GM18868 (cell line): Measurements from ENCODE around the gene GLRX.
"Not testable (repeated sequence)": the region's sequence is repeated elsewhere in the genome, so short reads cannot be mapped to it uniquely, and the experiment has no call there.

Source experiments
- ATAC-seq: cut with Tn5 transposase; IDR thresholded peaks from one replicate; pipeline ENCODE4 v1.9.1; 2021; ENCODE audit warnings: mild to moderate bottlenecking, moderate library complexity; ENCODE audit not compliant: unreplicated experiment

The GLRX gene

DNA sequence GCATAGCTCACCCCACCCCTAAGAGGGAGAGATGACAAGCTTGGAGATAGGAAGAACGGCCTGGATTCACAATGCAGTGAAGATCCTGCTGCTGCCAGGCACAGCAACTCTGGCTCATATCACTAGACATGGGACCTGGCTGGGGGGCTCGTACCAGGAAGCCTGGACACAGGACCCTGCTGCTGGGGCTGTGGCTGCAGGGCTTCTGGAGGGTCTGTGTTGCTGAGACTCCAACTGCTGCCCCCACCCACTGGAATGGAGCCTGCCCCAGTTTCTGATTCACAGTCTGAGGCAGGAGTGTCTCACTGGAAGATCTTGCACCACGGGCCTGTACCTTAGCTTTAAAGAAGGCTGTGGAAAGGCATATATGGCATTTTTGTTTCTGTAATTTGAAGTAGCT, 31.0 kb upstream of the GLRX start:
- no peak for ATAC-seq

GRCh38 chr5:95852567-95852966, 30.0 kb upstream of the GLRX start:
- ATAC-seq: no peak

GRCh38 chr5:95851141-95851540, 28.6 kb upstream of the GLRX start:
- not testable (repeated sequence) for ATAC-seq

DNA sequence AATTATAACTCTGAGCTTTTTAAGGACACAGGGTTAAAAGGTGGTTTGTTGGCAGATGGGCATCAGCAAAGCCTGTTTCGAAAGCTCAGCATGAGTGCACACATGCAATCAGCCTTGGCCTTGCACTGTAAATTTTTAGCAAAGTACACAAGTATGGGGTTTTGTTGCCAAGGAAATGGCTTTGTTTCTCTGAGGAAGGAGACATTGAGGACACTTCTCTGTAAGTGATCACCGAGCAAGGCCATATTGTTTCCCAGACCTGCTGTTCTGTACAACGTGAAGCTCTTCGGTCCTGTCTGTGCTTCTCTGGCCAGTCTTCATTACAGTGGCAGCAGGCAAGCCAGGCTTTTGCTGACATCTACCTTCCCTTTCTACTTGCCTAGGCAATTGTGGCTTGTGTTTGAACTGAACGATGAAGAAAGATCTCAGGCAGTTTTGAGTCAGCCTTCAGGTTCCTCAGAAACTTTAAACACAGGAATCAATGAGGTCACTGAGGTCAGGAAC, 27.9 kb upstream of the GLRX start:
- no peak for ATAC-seq

- ATAC-seq: no peak
These were observed 26.2 kb upstream of the GLRX start for GRCh38 chr5:95848701-95849100.

- ATAC-seq: no peak
These were observed 24.7 kb upstream of the GLRX start for GRCh38 chr5:95847261-95847592.

DNA sequence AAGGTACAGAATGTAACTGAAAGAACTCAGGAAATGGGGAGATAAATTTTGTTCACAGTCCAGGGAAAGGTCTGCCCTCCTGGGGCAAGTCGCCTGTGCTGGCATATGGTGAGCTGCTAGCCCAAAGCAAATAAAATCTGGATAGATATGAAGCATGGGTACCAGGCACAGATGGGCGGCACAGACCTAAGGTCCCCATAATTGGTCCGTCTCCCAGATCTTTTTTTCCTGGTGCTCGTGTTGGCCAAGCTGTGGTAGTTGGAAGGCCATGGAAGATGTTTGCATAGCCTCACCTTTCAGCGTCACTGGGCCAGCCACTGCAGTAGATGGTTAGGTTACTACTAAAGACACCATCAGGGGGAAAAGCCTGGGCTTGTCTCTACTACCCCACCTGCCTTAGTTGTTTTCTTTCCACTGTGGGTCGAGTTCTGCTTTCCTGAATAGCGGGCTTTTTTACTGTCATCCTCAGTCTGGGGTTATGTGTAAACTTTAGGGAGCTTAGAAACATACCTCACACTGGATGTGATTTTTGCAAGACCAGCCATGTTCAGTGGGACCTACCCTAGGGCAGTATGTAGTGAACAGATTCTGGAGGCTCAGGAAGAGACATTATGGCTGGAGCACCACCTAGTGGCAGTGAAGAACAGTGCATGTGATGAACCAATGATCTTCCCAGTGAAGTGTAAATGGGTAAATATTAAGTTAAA, 24.2 kb upstream of the GLRX start:
- peak; percentile 66 for ATAC-seq

- no peak for ATAC-seq
These were observed 22.9 kb upstream of the GLRX start for GRCh38 chr5:95845391-95845790.

GRCh38 chr5:95843733-95844223, 21.3 kb upstream of the GLRX start:
- no peak for ATAC-seq

- peak; percentile 93 for ATAC-seq
These were observed 20.5 kb upstream of the GLRX start for GRCh38 chr5:95842854-95843544.

DNA sequence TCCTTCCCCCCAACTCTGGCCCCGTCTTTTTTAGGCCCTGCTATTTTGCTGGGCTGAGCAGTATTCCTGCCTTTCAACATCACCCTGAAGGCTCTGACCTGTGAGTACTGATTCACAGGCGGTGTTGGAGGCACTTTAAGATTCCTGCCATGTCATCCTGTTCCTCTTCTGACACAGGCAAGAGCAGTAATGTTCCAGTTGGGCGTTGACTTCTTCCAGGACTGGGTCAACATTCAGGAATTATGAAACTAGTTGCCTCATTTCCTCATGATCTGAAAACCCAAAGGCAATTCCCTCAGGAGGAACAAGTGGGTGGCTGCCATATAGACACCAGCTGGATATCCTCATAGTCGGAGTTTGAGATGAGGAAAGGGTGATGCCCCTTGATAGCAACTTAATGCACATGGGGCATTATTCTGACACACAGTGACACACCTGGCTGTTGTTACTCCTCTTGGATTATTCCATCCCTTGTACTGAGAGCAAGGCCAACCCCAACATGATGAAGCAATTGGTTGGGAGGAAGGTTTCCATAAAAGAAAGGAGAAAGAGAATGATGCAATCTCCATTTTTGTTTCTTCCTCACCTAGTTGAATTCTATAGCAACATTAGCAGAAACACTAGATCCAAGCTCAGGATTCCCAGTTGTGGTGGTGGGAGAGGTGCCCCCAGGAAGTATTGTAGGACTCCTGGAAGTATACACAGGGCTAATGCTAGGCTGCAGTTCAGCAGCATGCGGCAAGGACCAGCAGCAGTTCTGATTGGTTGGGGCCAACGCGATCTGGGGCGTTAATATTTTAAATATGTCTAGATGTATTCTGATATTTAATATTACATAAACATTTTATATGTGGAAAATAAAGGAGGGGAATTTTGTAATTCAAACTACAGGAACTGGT, 19.6 kb upstream of the GLRX start:
- no peak for ATAC-seq

DNA sequence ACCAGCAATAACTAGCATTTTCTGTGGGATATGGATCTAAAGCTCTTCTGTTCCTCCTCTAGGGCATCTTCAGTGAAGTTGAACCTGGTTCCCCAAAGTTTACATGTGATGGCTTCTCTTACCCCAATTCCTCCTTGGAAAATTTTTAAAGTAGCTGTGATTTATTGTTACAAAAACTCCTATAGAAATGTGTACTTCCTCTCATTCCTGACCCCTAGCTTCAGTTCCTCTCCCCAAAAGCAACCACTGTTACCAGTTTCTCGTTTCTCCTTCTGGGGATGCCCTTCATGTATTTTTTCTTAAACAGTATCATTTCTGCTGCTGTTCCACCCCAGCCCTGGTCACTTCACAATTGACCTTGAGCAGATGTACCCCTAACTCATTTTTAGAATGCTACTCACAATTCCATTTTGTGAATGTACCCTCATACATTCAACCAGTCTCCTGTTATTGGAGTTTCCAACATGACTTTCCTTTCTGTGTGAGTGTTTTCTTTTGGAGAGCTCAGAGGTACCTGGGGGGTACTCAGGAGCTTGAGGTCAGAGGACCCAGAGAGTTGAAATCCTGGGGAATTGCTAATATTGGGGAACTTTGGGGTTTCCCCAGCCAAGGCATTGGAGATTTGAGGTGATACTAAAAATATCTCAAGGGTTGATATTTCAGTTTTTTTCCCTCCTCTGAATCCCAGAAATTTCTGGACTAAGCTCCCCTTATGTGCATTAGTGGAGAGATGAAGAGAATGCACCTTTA, 18.6 kb upstream of the GLRX start:
- no peak for ATAC-seq

- no peak for ATAC-seq
These were observed 17.1 kb upstream of the GLRX start for GRCh38 chr5:95839658-95840057.

GRCh38 chr5:95838556-95838955, 16.0 kb upstream of the GLRX start:
- no peak for ATAC-seq

- ATAC-seq: no peak
These were observed 15.5 kb upstream of the GLRX start for GRCh38 chr5:95838001-95838520.

DNA sequence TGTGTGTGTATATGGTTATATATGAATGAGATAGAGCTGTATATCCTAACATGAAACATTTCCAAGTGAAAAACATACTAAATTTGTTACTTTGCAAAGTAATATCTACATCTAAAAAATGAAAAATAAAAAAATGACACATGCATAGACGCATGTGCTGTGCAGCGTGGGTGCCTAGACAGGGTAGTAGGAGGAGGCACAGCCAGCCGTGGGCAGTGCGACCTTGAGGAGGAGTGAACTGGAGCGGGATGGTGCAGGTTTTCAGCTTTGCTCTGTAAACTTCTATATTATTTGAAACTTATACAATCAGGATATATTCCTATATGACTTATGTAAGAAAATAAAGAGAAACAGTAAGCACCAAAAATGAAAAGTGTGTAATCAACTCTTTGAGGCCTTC, 15.0 kb upstream of the GLRX start:
- no peak for ATAC-seq

DNA sequence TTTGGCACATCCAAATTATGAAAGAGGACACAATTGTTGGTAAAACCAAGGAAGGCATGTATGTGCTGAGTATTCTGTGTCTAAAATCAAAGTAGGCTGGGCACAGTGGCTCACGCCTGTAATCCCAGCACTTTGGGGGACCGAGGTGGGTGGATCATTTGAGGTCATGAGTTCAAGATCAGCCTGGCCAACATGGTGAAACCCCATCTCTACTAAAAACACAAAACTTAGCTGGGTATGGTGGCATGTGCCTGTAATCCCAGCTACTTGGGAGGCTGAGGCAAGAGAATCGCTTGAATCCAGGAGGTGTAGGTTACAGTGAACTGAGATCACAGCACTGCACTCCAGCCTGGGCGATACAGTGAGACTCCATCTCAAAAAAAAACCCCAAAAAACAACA, 14.4 kb upstream of the GLRX start:
- not testable (repeated sequence) for ATAC-seq

GRCh38 chr5:95836544-95836943, 14.0 kb upstream of the GLRX start:
- no peak for ATAC-seq

GRCh38 chr5:95835682-95836385, 13.3 kb upstream of the GLRX start:
- no peak for ATAC-seq

DNA sequence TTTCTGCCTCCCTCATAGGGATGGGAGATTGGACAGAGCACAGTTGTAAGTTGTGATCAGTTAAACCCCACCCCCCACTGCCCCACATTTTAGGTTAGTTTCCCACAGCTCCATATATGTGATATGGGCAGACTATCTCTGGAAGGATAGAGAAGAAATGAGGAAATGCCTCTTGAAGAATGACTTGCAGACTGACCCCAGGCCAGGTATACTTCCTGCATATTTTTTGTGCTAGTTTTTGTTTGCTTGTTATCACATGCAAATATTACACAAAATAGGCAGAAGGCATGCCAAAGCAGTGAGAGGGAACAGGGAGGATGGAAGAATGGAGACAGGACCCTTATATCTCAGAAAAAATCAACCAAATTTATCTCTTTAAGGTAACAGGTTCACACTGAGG, 10.1 kb upstream of the GLRX start:
- no peak for ATAC-seq
